Neutrophil (primary cell): ENCODE results near the gene CCDC110.

Source experiments
- H3K27ac ChIP-seq: fragments of 200-600 bp; sonication (generic); 2 replicates; pipeline ENCODE4 v1.5.1; 2016; ENCODE audit warnings: mild to moderate bottlenecking, moderate library complexity
- H3K27me3 ChIP-seq: fragments of 200-600 bp; sonication (generic); 2 replicates; pipeline ENCODE4 v1.6.0; 2016; ENCODE audit warnings: mild to moderate bottlenecking
- H3K36me3 ChIP-seq: fragments of 200-600 bp; sonication (generic); 2 replicates; pipeline ENCODE4 v1.5.1; 2017
- H3K4me1 ChIP-seq, 2 experiments: fragments of 200-600 bp in 1 of 2; sonication (generic) in 1 of 2; 1 replicate in 1 of 2; 2 replicates in 1 of 2; pipeline versions ENCODE4 v1.5.1 to v1.6.1; 2013 to 2016; ENCODE audit warnings: low read depth in 1 of 2, low read length in 1 of 2, mild to moderate bottlenecking in 1 of 2, moderate library complexity in 1 of 2; ENCODE audit not compliant: control insufficient read depth in 1 of 2, insufficient read depth in 1 of 2
- H3K4me3 ChIP-seq, 2 experiments: fragments of 200-600 bp in 1 of 2; sonication (generic) in 1 of 2; 1 replicate in 1 of 2; 2 replicates in 1 of 2; pipeline ENCODE4 v1.5.1; 2013 to 2016; ENCODE audit warnings: low read depth in 1 of 2, low read length in 1 of 2, mild to moderate bottlenecking in 1 of 2, moderate library complexity in 1 of 2
- H3K9me3 ChIP-seq: fragments of 200-600 bp; sonication (generic); 2 replicates; pipeline ENCODE4 v1.5.1; 2016
- TF ChIP-seq, protein P1 (sequence below): fragments of 200-600 bp; sonication (generic); IDR thresholded peaks from 2 replicates; pipeline ENCODE4 v1.5.1; 2016; ENCODE audit warnings: antibody characterized with exemption

The CCDC110 gene

DNA sequence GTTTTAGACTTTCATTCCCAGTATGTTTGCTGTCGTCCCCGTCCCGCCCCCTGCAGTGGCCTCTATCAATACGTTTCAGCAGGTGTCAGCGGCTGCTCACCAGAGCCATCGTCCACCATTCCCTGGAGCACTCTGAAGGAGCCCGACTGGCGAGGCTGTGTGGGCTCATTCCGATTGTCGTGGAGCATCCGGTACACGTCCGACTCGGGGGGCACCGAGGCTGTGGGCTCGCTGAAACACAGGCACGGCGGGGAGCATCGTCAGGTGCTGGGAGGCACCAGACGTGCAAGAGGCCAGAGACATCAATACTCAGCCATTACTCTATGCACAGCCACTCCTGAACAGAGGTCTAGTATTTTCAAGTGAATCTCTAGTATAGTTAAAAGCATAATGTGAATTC, 34.9 kb upstream of the CCDC110 start:
- H3K27me3 ChIP-seq = peaks cover 88% of the 10 kb centered on the region
- no peaks in the 10 kb centered on the region for H3K9me3 ChIP-seq
- no peak overlapping the region for H3K27ac ChIP-seq
- H3K4me1 ChIP-seq = no peaks in the 10 kb centered on the region
- H3K4me3 ChIP-seq = no peak overlapping the region
- TF ChIP-seq, protein P1, sequence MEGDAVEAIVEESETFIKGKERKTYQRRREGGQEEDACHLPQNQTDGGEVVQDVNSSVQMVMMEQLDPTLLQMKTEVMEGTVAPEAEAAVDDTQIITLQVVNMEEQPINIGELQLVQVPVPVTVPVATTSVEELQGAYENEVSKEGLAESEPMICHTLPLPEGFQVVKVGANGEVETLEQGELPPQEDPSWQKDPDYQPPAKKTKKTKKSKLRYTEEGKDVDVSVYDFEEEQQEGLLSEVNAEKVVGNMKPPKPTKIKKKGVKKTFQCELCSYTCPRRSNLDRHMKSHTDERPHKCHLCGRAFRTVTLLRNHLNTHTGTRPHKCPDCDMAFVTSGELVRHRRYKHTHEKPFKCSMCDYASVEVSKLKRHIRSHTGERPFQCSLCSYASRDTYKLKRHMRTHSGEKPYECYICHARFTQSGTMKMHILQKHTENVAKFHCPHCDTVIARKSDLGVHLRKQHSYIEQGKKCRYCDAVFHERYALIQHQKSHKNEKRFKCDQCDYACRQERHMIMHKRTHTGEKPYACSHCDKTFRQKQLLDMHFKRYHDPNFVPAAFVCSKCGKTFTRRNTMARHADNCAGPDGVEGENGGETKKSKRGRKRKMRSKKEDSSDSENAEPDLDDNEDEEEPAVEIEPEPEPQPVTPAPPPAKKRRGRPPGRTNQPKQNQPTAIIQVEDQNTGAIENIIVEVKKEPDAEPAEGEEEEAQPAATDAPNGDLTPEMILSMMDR = no peak
- no peaks in the 10 kb centered on the region for H3K36me3 ChIP-seq

GRCh38 chr4:185504098-185505047, 32.8 kb upstream of the CCDC110 start:
- TF ChIP-seq, protein P1 = no peak
- Histone ChIP-seq H3K4me1 (no peaks in the 10 kb centered on the region), H3K27me3 (peaks cover 87% of the 10 kb centered on the region), H3K4me3 (no peak overlapping the region), H3K36me3 (no peaks in the 10 kb centered on the region), H3K27ac (no peak overlapping the region), H3K9me3 (no peaks in the 10 kb centered on the region)

- no peaks in the 10 kb centered on the region for H3K4me1 ChIP-seq
- no peaks in the 10 kb centered on the region for H3K9me3 ChIP-seq
- H3K36me3 ChIP-seq = no peaks in the 10 kb centered on the region
- TF ChIP-seq, protein P1 = no peak
- H3K4me3 ChIP-seq = no peak overlapping the region
- H3K27me3 ChIP-seq = peaks cover 82% of the 10 kb centered on the region
- H3K27ac ChIP-seq = no peak overlapping the region
Observed at GRCh38 chr4:185502386-185502785, 30.9 kb upstream of the CCDC110 start.

DNA sequence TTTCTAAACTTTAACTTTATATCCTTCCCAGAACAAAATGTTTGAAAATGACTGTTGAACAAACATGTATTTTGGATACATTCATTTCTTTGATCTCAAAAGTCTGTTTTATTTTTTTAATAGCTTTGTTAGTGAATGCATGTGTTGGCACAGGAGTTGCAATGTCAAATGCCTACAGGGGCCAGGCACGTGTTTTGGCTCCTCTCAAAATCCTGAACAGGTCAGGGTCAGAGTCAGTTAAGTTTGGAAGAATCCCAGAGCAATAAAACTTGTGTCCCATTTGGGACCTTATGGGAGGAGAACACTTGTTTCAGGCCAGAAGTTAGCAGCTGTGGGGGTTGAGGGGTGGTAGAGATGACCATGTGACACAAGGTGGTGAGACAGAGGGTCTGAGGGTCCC, 29.0 kb upstream of the CCDC110 start:
- peaks cover 77% of the 10 kb centered on the region for H3K27me3 ChIP-seq
- no peak overlapping the region for H3K4me3 ChIP-seq
- no peak overlapping the region for H3K27ac ChIP-seq
- H3K9me3 ChIP-seq = no peaks in the 10 kb centered on the region
- no peaks in the 10 kb centered on the region for H3K4me1 ChIP-seq
- TF ChIP-seq, protein P1 = no peak
- H3K36me3 ChIP-seq = no peaks in the 10 kb centered on the region

GRCh38 chr4:185500035-185500434, 28.5 kb upstream of the CCDC110 start:
- no peak overlapping the region for H3K27ac ChIP-seq
- peaks cover 77% of the 10 kb centered on the region for H3K27me3 ChIP-seq
- H3K4me1 ChIP-seq = no peaks in the 10 kb centered on the region
- no peaks in the 10 kb centered on the region for H3K36me3 ChIP-seq
- no peak overlapping the region for H3K4me3 ChIP-seq
- no peaks in the 10 kb centered on the region for H3K9me3 ChIP-seq
- TF ChIP-seq, protein P1 = no peak
